GM19324 (cell line): ENCODE measurements around the gene MIGA2.

ENCODE experiments used
- ATAC-seq: cut with Tn5 transposase; IDR thresholded peaks from one replicate; pipeline ENCODE4 v1.9.1; 2021; ENCODE audit warnings: mild to moderate bottlenecking, moderate library complexity; ENCODE audit not compliant: unreplicated experiment, low FRiP score

Gene MIGA2

DNA sequence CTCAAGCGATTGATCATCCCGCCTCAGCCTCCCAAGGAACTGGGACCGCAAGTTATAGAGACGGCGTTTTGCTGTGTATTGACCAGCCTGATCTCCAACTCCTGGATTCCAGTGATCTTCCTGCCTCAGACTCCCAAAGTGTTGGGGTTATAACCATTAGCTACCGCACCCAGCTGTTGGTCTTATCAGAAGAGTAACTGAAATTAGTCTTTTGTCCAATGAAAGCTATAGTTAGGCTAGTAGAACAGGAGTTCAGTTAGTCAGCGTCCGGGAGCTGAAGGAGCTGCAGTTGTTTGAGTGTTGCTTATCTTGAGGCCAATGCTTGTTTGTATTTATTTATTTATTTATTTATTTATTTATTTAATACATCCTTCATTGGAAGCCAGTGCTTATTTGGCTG lies 3.2 kb upstream of the MIGA2 start:
- ATAC-seq, result no peak

DNA sequence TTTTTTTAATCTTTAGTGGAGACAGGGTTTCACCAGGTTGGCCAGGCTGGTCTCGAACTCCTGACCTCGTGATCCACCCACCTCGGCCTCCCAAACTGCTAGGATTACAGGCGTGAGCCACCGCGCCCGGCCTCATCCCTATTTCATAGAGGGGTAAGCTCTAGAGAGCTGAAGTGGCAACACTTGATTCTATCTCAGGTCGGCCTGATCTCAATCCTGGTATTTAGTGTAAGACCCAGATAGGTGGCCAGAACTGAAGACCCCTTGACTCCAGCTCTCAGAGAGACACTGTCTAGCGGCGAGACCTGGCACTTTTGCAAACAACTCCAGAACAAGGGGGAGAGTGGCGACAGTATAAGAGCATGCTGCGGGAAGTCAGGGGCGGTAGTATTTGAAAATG lies 588 bp upstream of the MIGA2 start:
- ATAC-seq, result peak; percentile 2

DNA sequence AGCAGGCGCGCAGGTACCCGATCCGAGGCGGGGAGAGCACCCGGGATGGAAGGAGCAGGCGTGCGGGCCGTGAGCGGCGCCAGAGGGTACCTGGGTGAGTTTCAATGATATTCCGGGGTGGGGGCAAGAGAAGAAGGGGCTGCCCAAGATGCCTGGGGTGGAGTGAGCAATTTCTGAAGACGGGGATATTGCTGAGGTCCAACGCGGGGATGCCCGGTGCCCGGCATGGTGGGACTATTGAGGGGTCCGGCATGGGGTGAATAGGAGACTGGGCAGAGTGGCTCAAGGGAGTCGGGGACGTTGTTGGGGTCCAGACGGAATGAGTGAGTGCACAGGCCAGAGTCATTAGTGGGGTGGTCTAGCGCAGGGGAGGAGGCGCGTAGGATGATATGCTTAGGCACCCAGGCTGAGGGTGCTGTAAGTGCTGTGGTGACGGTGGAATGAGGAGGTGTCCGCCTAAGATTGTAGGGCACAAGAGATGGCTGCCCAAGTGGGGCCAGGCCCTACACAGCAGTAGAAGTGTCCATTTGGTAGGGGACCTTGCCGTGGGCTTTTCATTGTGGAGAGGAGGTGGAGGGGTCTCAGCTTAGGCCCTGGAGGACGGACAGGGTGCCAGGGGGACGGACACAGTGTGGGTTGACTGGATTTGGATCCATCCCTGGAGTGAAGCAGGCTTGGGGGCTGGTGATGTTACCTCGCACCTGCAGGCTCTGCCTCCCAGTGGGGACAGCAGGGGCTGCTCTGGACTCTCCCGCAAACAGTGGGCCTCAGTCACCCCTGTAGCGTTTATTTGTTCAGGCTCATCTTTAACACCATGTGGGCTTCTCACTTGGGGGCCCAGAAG lies 719 bp downstream of the MIGA2 start:
- no peak for ATAC-seq

DNA sequence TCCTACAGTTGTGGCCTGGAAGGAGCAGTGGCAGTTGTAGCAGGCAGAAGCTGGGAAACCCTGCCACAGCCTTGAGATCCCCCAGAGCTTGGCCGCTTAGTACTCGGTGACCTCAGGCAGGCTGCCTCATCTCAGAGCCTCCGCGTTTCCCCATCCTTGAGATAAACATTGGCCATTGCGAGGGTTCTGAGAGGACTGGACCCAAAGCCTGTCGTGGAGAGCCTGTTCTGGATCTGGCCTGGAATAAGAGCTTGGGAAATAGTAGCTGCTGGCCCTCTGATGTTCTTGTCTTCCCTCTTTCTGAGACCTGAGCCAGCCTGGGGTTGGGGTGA lies 1.3 kb downstream of the MIGA2 start:
- no peak for ATAC-seq

DNA sequence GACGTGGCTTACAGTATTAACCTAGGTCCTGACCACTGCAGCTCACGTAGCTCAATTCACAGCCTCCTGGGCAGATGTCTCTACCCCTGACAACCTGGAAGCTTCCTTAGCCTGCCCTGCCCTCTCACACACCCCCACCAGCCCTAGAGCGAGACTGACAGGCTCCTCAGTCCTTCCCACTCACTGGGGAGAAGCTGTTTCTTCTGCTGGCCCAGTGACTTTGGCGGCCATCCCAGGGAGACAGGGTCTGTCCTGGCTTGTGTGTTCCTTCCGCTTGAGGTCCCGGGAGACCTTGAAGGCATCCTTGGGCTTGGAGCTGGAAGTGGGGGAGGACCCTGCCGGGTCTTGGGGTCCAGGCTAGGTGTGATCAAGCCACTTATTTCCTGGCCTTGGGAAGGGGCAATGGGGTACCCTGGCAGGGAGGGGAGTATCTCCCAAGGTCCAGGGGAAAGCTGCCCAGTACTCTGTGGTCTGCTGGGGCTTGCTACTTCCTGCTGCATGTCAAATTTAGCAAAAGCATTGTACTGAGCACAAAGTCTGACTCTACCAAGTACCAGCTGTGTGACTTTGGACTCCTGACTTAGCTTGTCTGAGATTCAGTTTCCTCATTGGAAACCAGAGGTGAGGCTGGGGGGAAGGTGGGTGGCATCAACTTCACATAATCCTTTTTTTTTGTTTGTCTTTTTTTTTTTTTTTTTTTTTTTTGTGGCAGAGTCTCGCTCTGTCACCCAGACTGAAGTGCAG lies 1.9 kb downstream of the MIGA2 start:
- no peak for ATAC-seq

DNA sequence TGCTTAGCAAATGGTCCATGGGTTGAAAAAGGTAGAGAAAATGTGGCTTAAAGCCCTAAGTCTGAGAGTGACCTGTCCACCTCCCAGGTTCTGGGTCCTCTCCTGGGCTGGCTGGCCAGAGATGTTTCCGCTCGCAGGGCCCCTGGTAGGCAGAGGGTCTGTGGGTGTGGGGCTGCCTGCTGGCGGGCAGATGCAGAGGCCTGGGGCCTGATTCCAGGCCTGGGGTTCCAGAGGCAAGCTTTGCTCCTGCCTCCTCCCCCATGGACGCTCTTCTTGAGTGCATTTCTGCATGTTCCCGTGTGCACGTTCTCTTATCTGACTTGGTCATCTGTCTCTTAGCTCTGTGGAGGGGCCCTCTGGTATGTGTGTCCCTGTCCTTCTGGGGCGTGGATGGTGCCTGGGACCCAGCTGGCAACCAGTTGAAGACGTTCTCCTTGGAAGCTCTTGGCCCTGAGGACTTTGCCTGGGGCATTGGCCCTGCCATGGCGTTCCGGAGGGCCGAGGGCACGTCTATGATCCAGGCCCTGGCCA lies 3.8 kb downstream of the MIGA2 start:
- no peak for ATAC-seq

DNA sequence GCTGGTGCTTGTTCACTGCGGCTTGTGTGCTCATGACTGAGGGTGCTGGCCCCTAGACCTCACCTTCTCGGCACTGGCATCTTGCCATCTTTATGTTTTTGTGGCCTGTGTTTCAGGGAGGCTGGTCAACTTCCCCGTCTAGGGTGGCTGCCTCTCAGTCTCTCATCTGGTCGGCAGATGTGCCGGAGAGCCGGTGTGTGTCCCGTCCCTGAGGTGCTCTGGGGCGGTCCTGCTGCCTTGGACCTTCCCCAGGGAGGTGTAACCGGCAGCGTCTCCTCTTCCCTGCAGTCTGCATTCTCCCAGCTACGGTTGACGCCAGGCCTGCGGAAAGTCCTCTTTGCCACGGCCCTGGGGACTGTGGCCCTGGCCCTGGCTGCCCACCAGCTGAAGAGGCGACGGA lies 5.6 kb downstream of the MIGA2 start:
- ATAC-seq, result no peak

DNA sequence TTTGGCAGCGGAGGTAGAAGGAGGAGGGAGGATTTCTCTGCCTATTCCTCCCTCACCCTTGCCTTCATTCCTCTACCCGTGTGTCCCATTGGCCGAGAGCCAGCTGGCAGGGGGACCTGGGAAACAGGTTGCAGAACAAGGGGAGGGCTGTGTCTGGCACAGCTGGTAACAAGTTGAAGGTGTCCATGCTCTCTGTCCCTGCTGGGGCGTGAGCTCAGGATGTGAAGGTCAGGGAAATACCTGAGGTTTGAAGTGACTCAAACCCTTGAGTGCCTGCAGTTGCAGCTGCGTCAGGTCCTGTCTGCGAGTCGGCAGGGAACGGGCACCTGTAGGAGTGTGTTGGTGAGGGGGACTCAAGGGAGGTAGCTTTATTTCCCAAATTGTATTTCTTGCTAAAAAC lies 16.2 kb downstream of the MIGA2 start:
- ATAC-seq, result no peak

DNA sequence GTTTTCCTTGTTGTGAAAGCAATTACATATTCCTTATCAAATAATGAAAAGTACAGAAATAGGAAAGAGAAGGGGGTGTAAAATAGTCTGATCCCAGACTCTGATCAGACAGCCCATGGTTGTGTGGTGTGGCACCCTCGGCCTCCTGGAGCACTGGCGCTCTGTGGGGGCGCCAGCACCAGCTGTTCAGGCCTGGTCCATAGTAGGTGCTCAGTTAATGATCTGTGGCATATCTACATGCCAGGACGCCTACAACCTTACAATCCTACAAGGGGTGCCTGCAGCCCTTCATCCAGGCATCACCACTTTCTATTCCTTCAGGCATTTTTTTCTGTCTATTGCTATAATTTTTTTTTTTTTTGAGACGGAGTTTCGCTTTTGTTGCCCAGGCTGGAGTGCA lies 16.6 kb downstream of the MIGA2 start:
- no peak for ATAC-seq

DNA sequence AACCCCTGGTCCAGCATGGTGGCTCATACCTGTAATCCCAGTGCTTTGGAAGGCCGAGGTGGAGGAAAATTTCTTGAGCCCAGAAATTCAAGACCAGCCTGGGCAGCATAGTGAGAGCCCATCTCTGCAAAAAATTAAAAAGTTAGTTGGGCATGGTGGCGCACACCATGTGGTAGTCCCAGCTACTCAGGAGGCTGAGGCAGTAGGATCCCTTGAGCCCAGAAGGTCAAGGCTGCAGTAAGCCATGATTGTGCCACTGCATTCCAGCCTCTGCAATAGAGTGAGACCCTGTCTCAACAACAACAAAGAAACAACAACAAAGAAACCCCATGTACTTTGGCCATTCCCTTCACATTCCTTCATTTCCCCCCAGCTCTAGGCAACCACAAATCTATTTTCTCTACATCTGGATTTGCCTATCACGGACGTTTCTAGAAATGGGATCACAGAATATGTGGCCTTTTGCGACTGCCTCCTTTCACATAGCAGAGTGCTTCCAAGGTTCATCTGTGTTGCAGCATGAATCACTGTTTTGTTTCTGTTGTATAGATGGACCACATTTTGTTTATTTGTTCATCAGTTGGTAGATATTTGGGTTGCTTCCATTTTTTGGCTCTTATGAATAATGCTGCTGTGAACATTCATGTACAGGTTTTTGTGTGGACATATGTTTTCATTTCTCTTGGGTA lies 17.9 kb downstream of the MIGA2 start:
- no peak for ATAC-seq

DNA sequence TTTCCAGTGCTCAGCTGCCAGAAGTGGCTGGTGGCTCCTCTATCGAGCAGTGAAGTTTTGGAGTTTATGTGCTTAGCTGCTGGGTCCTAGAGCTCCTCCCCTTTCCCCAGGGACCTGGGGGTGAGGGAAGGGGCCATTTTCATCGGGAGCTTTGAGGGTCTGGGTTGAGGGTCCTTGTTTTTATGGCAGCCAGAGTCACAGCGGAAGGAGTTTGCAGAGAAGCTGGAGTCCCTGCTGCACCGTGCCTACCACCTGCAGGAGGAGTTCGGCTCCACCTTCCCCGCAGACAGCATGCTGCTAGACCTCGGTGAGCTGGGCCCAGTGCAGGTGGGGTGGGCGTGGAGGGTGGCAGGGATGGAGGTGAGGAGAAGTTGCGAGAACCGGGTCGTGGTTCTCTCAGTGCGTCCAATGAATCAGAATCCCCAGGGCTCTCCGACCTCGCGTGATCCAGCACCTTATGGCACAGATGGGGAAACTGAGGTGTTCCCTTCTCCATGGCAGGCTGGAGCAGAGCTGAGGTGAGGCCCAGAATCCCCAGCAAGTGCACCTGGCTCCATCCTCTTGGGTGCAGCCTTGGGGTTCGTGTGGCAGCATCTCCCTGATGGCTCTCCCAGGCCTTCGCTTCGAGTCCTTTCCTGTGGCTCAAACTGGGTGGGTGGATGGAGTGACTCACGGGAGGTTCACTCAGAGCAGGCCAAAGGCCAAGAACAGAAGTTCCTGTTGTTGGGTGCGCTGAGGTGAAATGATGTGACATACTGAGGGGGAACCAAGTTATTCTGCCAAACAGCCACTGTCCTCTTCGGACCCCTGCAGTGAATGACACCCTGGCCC lies 22.8 kb downstream of the MIGA2 start:
- no peak for ATAC-seq

DNA sequence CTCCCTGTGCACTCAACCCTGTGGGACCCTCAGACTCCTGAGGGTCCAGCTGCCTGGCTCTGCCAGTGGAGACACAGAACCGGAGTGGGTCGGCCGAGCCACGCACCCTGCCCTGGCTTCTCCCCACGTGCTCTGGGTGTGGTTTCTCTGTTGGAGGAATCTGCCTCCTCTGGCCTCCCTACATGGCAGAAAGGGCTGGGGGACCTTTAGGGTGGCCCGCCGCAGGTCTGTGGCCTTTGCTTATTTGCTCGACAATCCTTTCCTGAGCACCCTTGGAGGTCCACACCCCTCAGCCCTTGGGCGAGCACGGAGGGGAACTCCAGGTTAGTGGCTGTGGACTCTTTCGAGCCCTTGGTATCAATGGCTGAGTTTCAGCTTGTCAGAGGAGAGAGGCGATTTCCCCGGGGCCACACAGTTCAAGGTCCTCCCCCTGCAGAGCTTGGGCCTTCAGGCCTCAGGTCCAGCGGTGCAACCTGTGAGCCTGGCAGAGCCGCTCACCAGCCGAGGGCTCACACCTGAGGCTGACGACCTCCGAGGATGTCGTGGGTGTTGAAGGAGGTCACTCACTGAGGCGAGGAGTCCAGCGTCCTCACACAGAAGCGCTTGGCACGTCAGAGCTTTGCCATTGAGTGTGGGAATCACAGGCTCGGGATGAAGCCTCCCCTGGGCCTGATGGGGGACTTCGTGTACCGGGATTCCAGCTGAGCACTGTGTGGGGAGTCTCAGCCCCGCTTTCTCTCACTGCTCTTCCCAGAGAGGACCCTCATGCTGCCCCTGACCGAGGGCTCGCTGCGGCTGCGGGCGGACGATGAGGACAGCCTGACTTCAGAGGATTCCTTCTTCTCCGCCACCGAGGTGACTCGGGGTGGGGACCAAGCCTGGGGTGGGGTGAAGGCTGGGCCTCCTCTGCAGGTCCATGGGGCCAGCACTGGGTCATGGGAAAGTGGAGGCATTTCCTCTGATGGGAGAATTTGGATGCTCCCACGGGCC lies 23.7 kb downstream of the MIGA2 start:
- ATAC-seq, result no peak

DNA sequence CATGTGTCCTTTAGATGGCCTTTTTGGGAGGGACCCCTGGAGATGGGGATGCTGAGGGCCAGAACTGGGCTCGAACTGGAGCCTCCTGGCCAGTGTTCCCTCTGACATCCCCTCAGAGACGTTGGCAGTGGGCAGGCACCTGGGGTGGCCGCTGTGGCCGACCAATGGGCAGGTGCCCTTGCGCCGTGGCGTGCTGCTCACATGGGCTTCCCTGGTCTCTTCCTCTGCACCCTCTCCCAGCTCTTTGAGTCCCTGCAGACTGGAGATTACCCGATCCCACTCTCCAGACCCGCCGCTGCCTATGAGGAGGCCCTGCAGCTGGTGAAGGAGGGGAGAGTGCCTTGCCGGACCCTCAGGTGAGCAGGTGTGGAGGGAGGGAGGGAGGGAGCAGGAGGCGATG lies 24.6 kb downstream of the MIGA2 start:
- no peak for ATAC-seq

DNA sequence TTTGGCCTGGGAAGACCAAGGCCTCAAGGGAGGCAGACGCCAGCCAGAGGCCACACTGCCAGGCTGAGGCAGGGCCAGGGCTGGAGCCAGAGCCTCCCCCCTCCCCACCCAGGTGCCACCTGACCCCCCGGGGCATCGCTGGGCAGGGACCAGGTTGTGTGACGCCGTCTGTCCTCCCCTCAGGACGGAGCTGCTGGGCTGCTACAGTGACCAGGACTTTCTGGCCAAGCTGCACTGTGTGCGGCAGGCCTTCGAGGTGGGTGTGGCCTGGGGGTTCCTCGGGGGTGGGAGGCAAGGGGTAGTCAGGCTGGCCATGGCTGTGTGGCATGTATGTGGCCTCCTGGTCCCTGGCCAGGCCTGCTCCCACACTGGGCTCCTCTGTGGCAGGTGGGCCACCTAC lies 26.6 kb downstream of the MIGA2 start:
- no peak for ATAC-seq

DNA sequence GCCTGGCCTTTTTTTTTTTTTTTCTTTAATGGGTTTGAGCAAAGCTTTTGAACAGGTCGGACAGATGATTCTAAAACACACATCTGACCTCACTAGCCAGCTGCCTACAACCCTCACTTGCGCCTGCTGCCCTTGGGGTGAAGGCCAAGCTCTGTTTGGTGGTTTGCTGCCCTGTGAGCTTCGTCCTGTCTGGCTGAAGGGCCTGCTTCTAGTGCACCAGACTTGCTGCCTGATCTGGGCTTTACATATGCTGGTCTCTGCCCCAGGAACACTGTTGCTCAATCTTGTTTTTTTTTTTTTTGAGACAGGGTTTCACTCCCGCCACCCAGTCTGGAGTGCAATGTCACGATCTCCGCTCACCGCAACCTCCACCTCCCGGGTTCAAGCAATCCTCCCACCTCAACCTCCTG lies 28.1 kb downstream of the MIGA2 start:
- ATAC-seq, result no peak

DNA sequence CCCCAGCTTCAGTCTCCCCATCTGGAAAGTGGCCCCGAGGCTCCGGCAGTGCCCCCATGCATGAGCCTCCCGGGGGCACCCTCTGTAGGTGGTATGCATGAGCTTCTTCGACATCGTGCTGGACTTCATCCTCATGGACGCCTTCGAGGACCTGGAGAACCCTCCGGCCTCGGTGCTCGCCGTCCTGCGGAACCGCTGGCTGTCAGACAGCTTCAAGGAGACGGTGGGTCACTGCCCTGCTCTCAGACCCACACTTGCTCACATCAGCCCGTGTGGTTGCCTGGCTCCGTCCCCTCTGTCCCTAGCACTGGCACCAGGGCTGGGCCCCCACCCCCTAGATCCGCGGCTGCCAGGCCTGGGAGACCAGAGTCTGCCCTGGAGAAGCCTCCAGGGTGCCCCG lies 31.7 kb downstream of the MIGA2 start:
- no peak for ATAC-seq

DNA sequence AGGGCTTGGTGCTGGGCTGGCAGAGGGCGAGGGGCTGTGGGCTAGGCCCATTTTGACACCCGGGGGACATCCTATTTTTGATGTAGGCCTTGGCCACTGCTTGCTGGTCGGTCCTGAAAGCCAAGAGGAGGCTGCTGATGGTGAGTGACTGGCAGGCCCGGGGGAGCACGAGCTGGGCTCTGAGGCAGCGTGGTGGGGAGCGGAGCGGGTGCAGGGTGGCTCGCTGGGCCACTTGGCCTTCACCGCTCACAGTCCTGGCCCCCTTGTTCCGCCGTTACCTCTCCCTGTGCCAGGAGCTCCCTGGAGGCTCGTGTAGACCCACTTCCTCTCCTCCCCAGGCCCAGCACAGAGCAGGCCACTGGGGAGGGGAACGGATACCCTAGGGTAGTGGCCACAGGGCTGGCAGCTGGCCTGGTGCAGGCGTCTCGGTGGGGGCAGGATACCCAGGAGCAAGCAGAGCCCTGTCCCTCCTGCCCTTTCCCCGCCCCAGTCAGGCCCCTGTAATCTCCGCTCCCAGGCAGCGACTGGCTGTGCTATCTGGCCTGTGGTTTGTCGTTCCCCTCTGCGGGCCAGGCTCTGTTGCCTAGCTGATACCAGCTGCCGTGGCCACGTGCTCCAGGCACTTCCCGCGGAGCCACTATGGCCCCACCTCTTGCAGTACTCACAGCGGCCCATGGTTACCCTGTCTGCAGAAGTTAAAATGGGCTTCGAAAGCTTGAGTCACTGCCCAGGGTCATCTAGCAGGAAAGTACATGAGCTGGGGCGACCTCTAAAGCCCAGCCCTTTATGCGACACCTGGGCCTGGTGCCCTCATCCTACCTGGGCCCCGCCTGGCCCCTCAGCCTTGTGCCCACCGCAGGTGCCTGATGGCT lies 32.8 kb downstream of the MIGA2 start:
- no peak for ATAC-seq

DNA sequence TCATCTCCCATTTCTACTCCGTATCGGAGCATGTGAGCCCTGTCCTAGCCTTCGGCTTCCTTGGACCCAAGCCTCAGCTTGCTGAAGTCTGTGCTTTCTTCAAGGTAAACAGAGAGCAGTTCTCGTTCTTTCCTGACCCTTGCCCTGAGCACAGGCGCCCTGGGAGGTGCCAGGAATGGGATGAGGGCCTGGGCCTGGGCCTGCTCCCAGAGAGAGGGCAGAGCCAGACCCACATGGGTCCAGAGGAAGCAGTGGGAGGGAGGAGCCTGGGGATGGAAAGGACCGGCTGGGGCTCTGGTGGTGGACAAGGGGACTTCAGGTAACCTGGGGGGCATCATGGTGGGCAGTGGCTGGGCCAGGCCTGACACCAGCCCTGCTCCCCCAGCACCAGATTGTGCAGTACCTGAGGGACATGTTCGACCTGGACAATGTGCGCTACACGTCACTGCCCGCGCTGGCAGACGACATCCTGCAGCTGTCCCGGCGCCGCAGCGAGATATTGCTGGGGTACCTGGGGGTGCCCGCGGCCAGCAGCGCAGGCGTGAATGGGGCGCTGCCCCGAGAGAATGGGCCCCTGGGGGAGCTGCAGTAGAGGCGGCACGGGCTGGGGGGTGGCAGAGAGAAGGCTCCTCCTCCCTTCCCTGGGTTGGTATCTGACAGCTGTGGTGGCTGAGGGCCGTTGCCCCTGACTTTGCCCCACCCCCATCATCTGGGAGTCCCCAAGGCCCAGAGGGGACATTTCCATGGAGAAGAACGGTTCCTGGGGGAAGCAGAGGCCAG lies 33.6 kb downstream of the MIGA2 start:
- ATAC-seq, result no peak
